Measurements from ENCODE around the gene MPPED2. TPM values are rescaled to one million over a fixed set of nuclear protein-coding genes. Genes with fewer than 3 reads are reported as not detected.

MPPED2 gene
- polyA plus RNA-seq, 1 donor (not counting 4 experiments of a cell fraction or from before 2014, with no cell fraction given): not detected

DNA sequence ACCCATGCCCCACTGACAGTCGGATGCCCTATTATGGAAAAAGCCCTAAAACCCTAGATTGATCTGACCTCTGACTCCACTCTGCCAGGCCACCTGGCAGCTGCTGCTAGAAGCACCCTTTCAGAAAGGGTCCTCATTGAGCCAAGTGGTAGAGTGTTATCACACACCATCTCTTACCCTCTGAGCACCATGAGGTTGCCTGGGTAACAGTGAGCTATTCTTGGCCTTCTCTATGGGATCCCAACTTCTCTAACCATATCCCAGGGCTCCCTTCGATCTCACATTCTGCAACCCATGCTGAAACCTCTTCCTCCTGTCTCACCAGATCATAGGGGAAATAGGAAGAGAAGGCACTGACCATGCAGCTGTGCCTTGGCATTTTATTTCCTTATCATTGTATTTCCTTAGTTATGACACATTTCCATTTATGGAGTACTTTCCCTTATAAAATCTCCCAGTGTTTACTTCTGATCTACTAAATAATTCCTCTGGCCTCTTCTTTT, 52.7 kb downstream of the MPPED2 start:
- dilution Hi-C loops (cut with MboI; ENCODE audit: extremely low pct_ligation_motif_present, low sequenced_read_pairs): no loop called here
- no peaks in the 10 kb centered on the region for H3K9me1 ChIP-seq (ENCODE audit: control insufficient read depth, extremely low read depth, insufficient read depth, low read length)
- H3K4me3 ChIP-seq (ENCODE audit: control insufficient read depth in 2 of 3, extremely low read depth in 1 of 3, insufficient read depth in 2 of 3, low read depth in 1 of 3, low read length in 3 of 3): no peak overlapping the region

DNA sequence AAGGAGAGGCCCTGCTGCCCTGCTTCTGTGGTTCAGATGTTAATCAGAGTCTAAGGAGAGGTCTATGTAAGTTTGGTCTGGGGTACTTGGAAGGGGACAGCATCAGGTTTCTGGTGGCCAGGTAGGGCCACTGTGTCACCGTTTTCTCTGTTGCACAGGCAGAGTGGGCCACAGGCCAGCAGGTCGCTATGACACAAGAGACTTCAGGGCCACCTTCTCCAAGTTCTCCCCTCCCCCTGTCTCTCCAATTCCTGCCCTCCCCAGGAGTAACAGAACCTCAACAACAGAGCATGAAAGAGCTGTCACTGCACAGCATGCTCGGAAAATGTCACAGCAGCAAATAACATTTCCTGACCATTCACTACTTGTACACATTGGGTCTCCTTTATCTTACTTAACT, 58.6 kb downstream of the MPPED2 start:
- TF ChIP-seq, protein P1, sequence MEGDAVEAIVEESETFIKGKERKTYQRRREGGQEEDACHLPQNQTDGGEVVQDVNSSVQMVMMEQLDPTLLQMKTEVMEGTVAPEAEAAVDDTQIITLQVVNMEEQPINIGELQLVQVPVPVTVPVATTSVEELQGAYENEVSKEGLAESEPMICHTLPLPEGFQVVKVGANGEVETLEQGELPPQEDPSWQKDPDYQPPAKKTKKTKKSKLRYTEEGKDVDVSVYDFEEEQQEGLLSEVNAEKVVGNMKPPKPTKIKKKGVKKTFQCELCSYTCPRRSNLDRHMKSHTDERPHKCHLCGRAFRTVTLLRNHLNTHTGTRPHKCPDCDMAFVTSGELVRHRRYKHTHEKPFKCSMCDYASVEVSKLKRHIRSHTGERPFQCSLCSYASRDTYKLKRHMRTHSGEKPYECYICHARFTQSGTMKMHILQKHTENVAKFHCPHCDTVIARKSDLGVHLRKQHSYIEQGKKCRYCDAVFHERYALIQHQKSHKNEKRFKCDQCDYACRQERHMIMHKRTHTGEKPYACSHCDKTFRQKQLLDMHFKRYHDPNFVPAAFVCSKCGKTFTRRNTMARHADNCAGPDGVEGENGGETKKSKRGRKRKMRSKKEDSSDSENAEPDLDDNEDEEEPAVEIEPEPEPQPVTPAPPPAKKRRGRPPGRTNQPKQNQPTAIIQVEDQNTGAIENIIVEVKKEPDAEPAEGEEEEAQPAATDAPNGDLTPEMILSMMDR (optimal IDR thresholded peaks at IDR 0.05 in 1 of 3, IDR thresholded peaks at IDR 0.05 in 1 of 3, conservative IDR thresholded peaks at IDR 0.05 in 1 of 3; ENCODE audit: extremely low read depth in 1 of 3, insufficient read depth in 2 of 3, low read length in 3 of 3): no peak
- no peak for TF ChIP-seq EZH2 (IDR thresholded peaks at IDR 0.05; ENCODE audit: low read length)

More for the DNA sequence above, 52.7 kb downstream of the MPPED2 start:
- H3K4me2 ChIP-seq (ENCODE audit: control insufficient read depth, extremely low read depth, insufficient read depth, low read depth, low read length): no peak overlapping the region
- no peaks in the 10 kb centered on the region for H3K27me3 ChIP-seq (ENCODE audit: control insufficient read depth, extremely low read depth, insufficient read depth, low read length)
- TF ChIP-seq EZH2 (IDR thresholded peaks at IDR 0.05; ENCODE audit: low read length): no peak
- TF ChIP-seq, protein P1 (optimal IDR thresholded peaks at IDR 0.05 in 1 of 3, IDR thresholded peaks at IDR 0.05 in 1 of 3, conservative IDR thresholded peaks at IDR 0.05 in 1 of 3; ENCODE audit: extremely low read depth in 1 of 3, insufficient read depth in 2 of 3, low read length in 3 of 3): no peak
- no peak overlapping the region for H3K27ac ChIP-seq (ENCODE audit: control insufficient read depth, insufficient read depth, low read length)
- FAIRE-seq (no peak), DNase-seq (ENCODE audit: low read depth, low spot score) (no peak)
- H3K9me3 ChIP-seq (ENCODE audit: control insufficient read depth, low read depth, low read length): no peaks in the 10 kb centered on the region
- H3K79me2 ChIP-seq (ENCODE audit: control insufficient read depth, insufficient read depth, low read length): no peaks in the 10 kb centered on the region
- no peak overlapping the region for H3K9ac ChIP-seq (ENCODE audit: control insufficient read depth, extremely low read depth, insufficient read depth, low read length)
- no peaks in the 10 kb centered on the region for H4K20me1 ChIP-seq (ENCODE audit: control insufficient read depth, extremely low read depth, insufficient read depth, low read length)
- H3K36me3 ChIP-seq (ENCODE audit: control insufficient read depth in 2 of 2, extremely low read depth in 1 of 2, insufficient read depth in 2 of 2, low read length in 2 of 2): no peaks in the 10 kb centered on the region
- no peaks in the 10 kb centered on the region for H3K4me1 ChIP-seq (ENCODE audit: control insufficient read depth, extremely low read depth, insufficient read depth, low read length)
- no peak overlapping the region for H2AFZ ChIP-seq (ENCODE audit: control insufficient read depth, low read length)

More for the DNA sequence above, 58.6 kb downstream of the MPPED2 start:
- Histone ChIP-seq H2AFZ (ENCODE audit: control insufficient read depth, low read length) (no peak overlapping the region), H3K27ac (ENCODE audit: control insufficient read depth, insufficient read depth, low read length) (no peak overlapping the region), H4K20me1 (ENCODE audit: control insufficient read depth, extremely low read depth, insufficient read depth, low read length) (no peaks in the 10 kb centered on the region), H3K27me3 (ENCODE audit: control insufficient read depth, extremely low read depth, insufficient read depth, low read length) (no peaks in the 10 kb centered on the region), H3K9ac (ENCODE audit: control insufficient read depth, extremely low read depth, insufficient read depth, low read length) (no peak overlapping the region), H3K79me2 (ENCODE audit: control insufficient read depth, insufficient read depth, low read length) (no peaks in the 10 kb centered on the region), H3K4me1 (ENCODE audit: control insufficient read depth, extremely low read depth, insufficient read depth, low read length) (no peaks in the 10 kb centered on the region), H3K9me3 (ENCODE audit: control insufficient read depth, low read depth, low read length) (no peaks in the 10 kb centered on the region), H3K36me3 (ENCODE audit: control insufficient read depth in 2 of 2, extremely low read depth in 1 of 2, insufficient read depth in 2 of 2, low read length in 2 of 2) (no peaks in the 10 kb centered on the region), H3K9me1 (ENCODE audit: control insufficient read depth, extremely low read depth, insufficient read depth, low read length) (no peaks in the 10 kb centered on the region), H3K4me3 (ENCODE audit: control insufficient read depth in 2 of 3, extremely low read depth in 1 of 3, insufficient read depth in 2 of 3, low read depth in 1 of 3, low read length in 3 of 3) (no peak overlapping the region), H3K4me2 (ENCODE audit: control insufficient read depth, extremely low read depth, insufficient read depth, low read depth, low read length) (no peak overlapping the region)
- DNase-seq (ENCODE audit: low read depth, low spot score) (no peak), FAIRE-seq (no peak)
- dilution Hi-C loops (cut with MboI; ENCODE audit: extremely low pct_ligation_motif_present, low sequenced_read_pairs): no loop called here

Measured in keratinocyte (primary cell).